GM23338 (cell line): ENCODE data around the gene TGIF2. TPM values are rescaled to one million over a fixed set of nuclear protein-coding genes. Genes with fewer than 3 reads are reported as not detected.

Source experiments
- polyA plus RNA-seq: library from polyadenylated mRNA; unstranded; fragments of >200 nt; fragmentation: Nextera tagmentation; extraction: Ambion mirVana; gene quantifications from 2 replicates; pipeline ENCODE4 v1.2.1, GENCODE V29; 2016
- small RNA-seq: library from RNA; depleted of rRNA; stranded (forward); fragments of <200 nt; gene quantifications from one replicate; pipeline ENCODE3, GENCODE V24; 2014; ENCODE audit warnings: low replicate concordance
- total RNA-seq: library from RNA; depleted of rRNA; stranded (reverse); fragments of >200 nt; shearing (Covaris generic); gene quantifications from 2 replicates; pipeline ENCODE4 v1.2.3, GENCODE V29; 2014; rRNA removed

Gene TGIF2
- total and polyA plus RNA-seq, 2 experiments from 2014 or later = 47.6 to 63.2 TPM

Small RNA genes lying within 50 kb of the gene (small RNA-seq; reads per million reads assigned to genes)
- not detected for gene RF00017

Other genes starting within 250 kb of the TGIF2 start
- 23.5 and 29.7 TPM in 2 replicates for gene MYL9, start 32.1 kb upstream of the TGIF2 start, total RNA-seq
- gene MYL9, start 32.1 kb upstream of the TGIF2 start, polyA plus RNA-seq = 100 and 123 TPM in 2 replicates
- gene RAB5IF, start 32.2 kb downstream of the TGIF2 start, total RNA-seq = 126 and 138 TPM in 2 replicates
- 119 and 123 TPM in 2 replicates for gene RAB5IF, start 32.2 kb downstream of the TGIF2 start, polyA plus RNA-seq
- gene SLA2, start 72.6 kb downstream of the TGIF2 start, total RNA-seq = 0.62 TPM in 1 of 2 replicates, not detected in the other
- gene SLA2, start 72.6 kb downstream of the TGIF2 start, polyA plus RNA-seq = 0.18 TPM in 1 of 2 replicates, not detected in the other
- gene NDRG3, start 172.5 kb downstream of the TGIF2 start, total RNA-seq = 23.9 and 24.0 TPM in 2 replicates
- gene NDRG3, start 172.5 kb downstream of the TGIF2 start, polyA plus RNA-seq = 18.6 and 20.3 TPM in 2 replicates
- gene DSN1, start 200.2 kb downstream of the TGIF2 start, total RNA-seq = 25.0 and 26.4 TPM in 2 replicates
- 19.4 and 20.4 TPM in 2 replicates for gene DSN1, start 200.2 kb downstream of the TGIF2 start, polyA plus RNA-seq